ENCODE measurements around the gene EIF3A. TPM values are rescaled to one million over a fixed set of nuclear protein-coding genes. Genes with fewer than 3 reads are reported as not detected.

EIF3A gene
- total and polyA plus RNA-seq, 2 of the 8 experiments (the other 6 are each of a cell fraction or from before 2014, with no cell fraction given): 26.8 to 209 TPM

DNA sequence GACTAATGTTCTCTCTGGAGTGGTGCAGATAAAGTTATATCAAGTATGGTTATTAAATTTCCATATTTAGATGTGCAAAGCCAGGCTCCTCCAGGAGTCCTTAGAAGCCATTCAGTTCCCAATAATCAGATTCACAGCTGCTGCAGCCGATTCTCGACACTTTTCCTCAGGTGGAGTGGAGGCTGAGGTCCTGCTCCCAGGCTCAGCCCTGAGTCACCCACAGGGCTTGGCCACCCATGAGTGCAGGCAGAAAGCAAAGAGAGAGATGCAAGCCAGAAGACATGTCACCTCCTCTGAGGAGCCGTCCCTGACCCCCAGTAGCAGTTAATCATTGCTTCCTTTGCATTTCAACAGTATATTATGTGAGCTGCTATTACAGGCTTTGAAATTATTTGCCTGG is 87.4 kb downstream of the EIF3A start:
- POLR2A ChIA-PET (ENCODE audit: partially characterized antibody): no interaction called here
- Histone ChIP-seq H2BK12ac (ENCODE audit: low read depth, low read length) (no peak overlapping the region), H3K4me1 (replicated peaks in 1 of 4; ENCODE audit: control insufficient read depth in 3 of 4, insufficient read depth in 4 of 4, low read length in 3 of 4) (no peaks in the 10 kb centered on the region), H4K91ac (replicated peaks; ENCODE audit: insufficient read length, low read length) (no peak overlapping the region), H2AFZ (ENCODE audit: low read length) (no peak overlapping the region), H3K9me3 (ENCODE audit: insufficient read depth in 2 of 2, low read depth in 1 of 2, low read length in 1 of 2) (no peaks in the 10 kb centered on the region), H4K8ac (ENCODE audit: extremely low read depth, insufficient read depth, low read length) (no peak overlapping the region), H3K14ac (ENCODE audit: insufficient read length) (no peak overlapping the region), H4K5ac (ENCODE audit: insufficient read length, low read depth, low read length) (no peak overlapping the region), H3K4ac (replicated peaks; ENCODE audit: insufficient read length, low read depth, low read length) (no peak overlapping the region), H2BK15ac (ENCODE audit: low read length) (no peak overlapping the region), H3K79me1 (ENCODE audit: low read depth, low read length) (no peaks in the 10 kb centered on the region), H2AK5ac (ENCODE audit: low read depth, low read length) (no peak overlapping the region), H3K79me2 (ENCODE audit: control insufficient read depth in 1 of 2, insufficient read depth in 2 of 2, low read length in 2 of 2) (no peaks in the 10 kb centered on the region), H3K18ac (ENCODE audit: extremely low read depth, low read length) (no peak overlapping the region), H3K4me3 (ENCODE audit: extremely low read depth in 1 of 4, insufficient read depth in 2 of 4, low read depth in 3 of 4, low read length in 4 of 4) (no peak overlapping the region), H3K56ac (replicated peaks; ENCODE audit: insufficient read length, low read depth, low read length) (no peak overlapping the region), H3K23me2 (ENCODE audit: low read depth, low read length) (no peaks in the 10 kb centered on the region), H3K27ac (ENCODE audit: low read depth, low read length) (no peak overlapping the region), H3K27me3 (replicated peaks in 1 of 4; ENCODE audit: control insufficient read depth in 3 of 4, extremely low read depth in 1 of 4, insufficient read depth in 3 of 4, low read length in 3 of 4) (no peaks in the 10 kb centered on the region), H2BK120ac (replicated peaks; ENCODE audit: low read depth, low read length) (no peak overlapping the region), H2BK5ac (ENCODE audit: low read depth, low read length) (no peak overlapping the region), H3K4me2 (ENCODE audit: insufficient read depth in 1 of 2, low read depth in 2 of 2, low read length in 2 of 2) (no peak overlapping the region), H2BK20ac (ENCODE audit: low read length) (no peak overlapping the region), H3K23ac (ENCODE audit: insufficient read length) (no peak overlapping the region), H3K36me3 (ENCODE audit: control insufficient read depth in 2 of 4, insufficient read depth in 4 of 4, low read length in 3 of 4) (no peaks in the 10 kb centered on the region), H3K9ac (replicated peaks in 1 of 4; ENCODE audit: extremely low read depth in 1 of 4, low read depth in 3 of 4, low read length in 3 of 4) (no peak overlapping the region), H4K20me1 (replicated peaks in 1 of 2; ENCODE audit: control insufficient read depth in 1 of 2, insufficient read depth in 2 of 2, low read length in 2 of 2) (no peaks in the 10 kb centered on the region)
- CTCF ChIA-PET (ENCODE audit: partially characterized antibody): interaction anchor here (1.0 kb wide), 1 partner anchor 31 kb away, joined by 3 read pairs; no protein-coding TSS in a partner anchor
- FAIRE-seq (no peak), DNase-seq (ENCODE audit: low read depth in 1 of 2, low spot score in 2 of 2) (no peak)
- 87% methylated on average over 3 of the region's 3 CpGs; no CpG with 5 or more reads in 1 of the 2 experiments for WGBS, 2 experiments (ENCODE audit: extremely low coverage in 1 of 2, insufficient coverage in 1 of 2, insufficient read length in 1 of 2, insufficient replicate concordance in 2 of 2, low coverage in 1 of 2, low lambda C conversion rate in 2 of 2, missing lambda C conversion rate in 1 of 2)
- no peak for TF ChIP-seq CEBPB (IDR thresholded peaks at IDR 0.05; ENCODE audit: low read depth, low read length)
- no peak for TF ChIP-seq NANOG (IDR thresholded peaks at IDR 0.05; ENCODE audit: insufficient read depth, low read depth, low read length, poor library complexity, severe bottlenecking)
- TF ChIP-seq GTF2F1 (IDR thresholded peaks at IDR 0.05; ENCODE audit: borderline replicate concordance, low read depth, low read length): no peak
- TF ChIP-seq BACH1 (IDR thresholded peaks at IDR 0.05; ENCODE audit: low read length): no peak
- TF ChIP-seq, protein P1, sequence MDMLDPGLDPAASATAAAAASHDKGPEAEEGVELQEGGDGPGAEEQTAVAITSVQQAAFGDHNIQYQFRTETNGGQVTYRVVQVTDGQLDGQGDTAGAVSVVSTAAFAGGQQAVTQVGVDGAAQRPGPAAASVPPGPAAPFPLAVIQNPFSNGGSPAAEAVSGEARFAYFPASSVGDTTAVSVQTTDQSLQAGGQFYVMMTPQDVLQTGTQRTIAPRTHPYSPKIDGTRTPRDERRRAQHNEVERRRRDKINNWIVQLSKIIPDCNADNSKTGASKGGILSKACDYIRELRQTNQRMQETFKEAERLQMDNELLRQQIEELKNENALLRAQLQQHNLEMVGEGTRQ (IDR thresholded peaks at IDR 0.05; ENCODE audit: low read length): no peak
- no peak for TF ChIP-seq TBP (IDR thresholded peaks at IDR 0.05; ENCODE audit: low read depth, low read length)
- no peak for TF ChIP-seq POLR2AphosphoS5 (IDR thresholded peaks at IDR 0.05; ENCODE audit: low read depth, low read length)
- TF ChIP-seq GABPA (IDR thresholded peaks at IDR 0.05; ENCODE audit: borderline replicate concordance, insufficient read depth, low read length): no peak
- no peak for TF ChIP-seq CBX8 (IDR thresholded peaks at IDR 0.05; ENCODE audit: borderline replicate concordance, low read depth, low read length)
- no peak for TF ChIP-seq RAD21 (IDR thresholded peaks at IDR 0.05 in 1 of 2, conservative IDR thresholded peaks at IDR 0.05 in 1 of 2; ENCODE audit: low read depth in 2 of 2, low read length in 2 of 2)
- no peak for TF ChIP-seq EZH2 (IDR thresholded peaks at IDR 0.05; ENCODE audit: low read depth, low read length, severe bottlenecking)
- no peak for TF ChIP-seq POLR2A (IDR thresholded peaks at IDR 0.05; ENCODE audit: control extremely low read depth in 1 of 2, low read depth in 2 of 2, low read length in 2 of 2)
- TF ChIP-seq TEAD4 (IDR thresholded peaks at IDR 0.05; ENCODE audit: low read depth, low read length): no peak
